ENCODE results near the gene MTHFD1L.

Gene MTHFD1L

GRCh38 chr6:150899231-150899630, 33.7 kb downstream of the MTHFD1L start:
- no peak for DNase-seq

- no peak for DNase-seq
Observed at GRCh38 chr6:150900049-150900448, 34.5 kb downstream of the MTHFD1L start.

GRCh38 chr6:150902142-150902776, 36.8 kb downstream of the MTHFD1L start:
- no peak for DNase-seq

GRCh38 chr6:150905769-150906168, 40.3 kb downstream of the MTHFD1L start:
- no peak for DNase-seq

- DNase-seq: no peak
Observed at GRCh38 chr6:150906641-150907326, 41.3 kb downstream of the MTHFD1L start.

GRCh38 chr6:150907383-150907782, 41.9 kb downstream of the MTHFD1L start:
- no peak for DNase-seq

- DNase-seq: no peak
Observed at GRCh38 chr6:150908901-150909300, 43.4 kb downstream of the MTHFD1L start.

GRCh38 chr6:150910561-150910960, 45.1 kb downstream of the MTHFD1L start:
- DNase-seq: no peak

- no peak for DNase-seq
Observed at GRCh38 chr6:150914372-150914771, 48.9 kb downstream of the MTHFD1L start.

GRCh38 chr6:150915131-150915879, 49.8 kb downstream of the MTHFD1L start:
- DNase-seq: no peak

GRCh38 chr6:150915880-150916265, 50.4 kb downstream of the MTHFD1L start:
- no peak for DNase-seq

- DNase-seq: no peak
Observed at GRCh38 chr6:150919938-150920337, 54.4 kb downstream of the MTHFD1L start.

- no peak for DNase-seq
Observed at GRCh38 chr6:150922137-150922536, 56.6 kb downstream of the MTHFD1L start.

- DNase-seq: no peak
Observed at GRCh38 chr6:150924808-150925589, 59.5 kb downstream of the MTHFD1L start.

GRCh38 chr6:150925590-150925928, 60.1 kb downstream of the MTHFD1L start:
- DNase-seq: no peak

- no peak for DNase-seq
Observed at GRCh38 chr6:150925976-150926375, 60.5 kb downstream of the MTHFD1L start.

GRCh38 chr6:150928882-150929281, 63.4 kb downstream of the MTHFD1L start:
- no peak for DNase-seq

GRCh38 chr6:150929416-150929815, 63.9 kb downstream of the MTHFD1L start:
- DNase-seq: no peak

- no peak for DNase-seq
Observed at GRCh38 chr6:150930841-150931240, 65.3 kb downstream of the MTHFD1L start.

- DNase-seq: no peak
Observed at GRCh38 chr6:150931405-150931804, 65.9 kb downstream of the MTHFD1L start.

- no peak for DNase-seq
Observed at GRCh38 chr6:150932996-150933395, 67.5 kb downstream of the MTHFD1L start.

GRCh38 chr6:150934380-150934779, 68.9 kb downstream of the MTHFD1L start:
- peak; percentile 78 for DNase-seq

- no peak for DNase-seq
Observed at GRCh38 chr6:150936021-150936555, 70.6 kb downstream of the MTHFD1L start.

Measured in kidney glomerular epithelial cell (primary cell).